NOMO-1 (cell line): ENCODE results near the gene FN1.

Experiments used
- DNase-seq, 2 experiments: peaks; one replicate each; lab custom pipeline; 2025; ENCODE audit not compliant: unreplicated experiment in 2 of 2; lab: John Stamatoyannopoulos, UW

Gene FN1

DNA sequence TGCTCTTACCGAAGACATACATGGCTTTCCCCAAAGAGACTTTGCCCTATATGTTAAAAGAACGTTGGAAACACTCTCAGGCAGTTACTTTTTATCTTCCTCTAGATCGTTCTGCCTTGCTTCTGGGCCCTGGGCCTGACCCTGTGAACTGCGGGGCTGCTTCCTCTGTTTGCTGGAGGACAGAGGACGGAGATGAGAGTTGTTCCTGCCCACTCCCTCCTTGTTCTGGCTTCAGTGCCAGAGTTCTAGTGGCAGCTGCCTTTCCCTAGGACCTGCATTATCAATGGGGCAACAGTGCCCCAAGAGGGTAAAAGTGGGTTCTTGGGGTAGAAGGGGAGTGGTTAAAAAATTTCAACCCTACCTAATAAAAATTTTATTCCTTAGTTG is 6.5 kb upstream of the FN1 start:
- no peak for DNase-seq

DNA sequence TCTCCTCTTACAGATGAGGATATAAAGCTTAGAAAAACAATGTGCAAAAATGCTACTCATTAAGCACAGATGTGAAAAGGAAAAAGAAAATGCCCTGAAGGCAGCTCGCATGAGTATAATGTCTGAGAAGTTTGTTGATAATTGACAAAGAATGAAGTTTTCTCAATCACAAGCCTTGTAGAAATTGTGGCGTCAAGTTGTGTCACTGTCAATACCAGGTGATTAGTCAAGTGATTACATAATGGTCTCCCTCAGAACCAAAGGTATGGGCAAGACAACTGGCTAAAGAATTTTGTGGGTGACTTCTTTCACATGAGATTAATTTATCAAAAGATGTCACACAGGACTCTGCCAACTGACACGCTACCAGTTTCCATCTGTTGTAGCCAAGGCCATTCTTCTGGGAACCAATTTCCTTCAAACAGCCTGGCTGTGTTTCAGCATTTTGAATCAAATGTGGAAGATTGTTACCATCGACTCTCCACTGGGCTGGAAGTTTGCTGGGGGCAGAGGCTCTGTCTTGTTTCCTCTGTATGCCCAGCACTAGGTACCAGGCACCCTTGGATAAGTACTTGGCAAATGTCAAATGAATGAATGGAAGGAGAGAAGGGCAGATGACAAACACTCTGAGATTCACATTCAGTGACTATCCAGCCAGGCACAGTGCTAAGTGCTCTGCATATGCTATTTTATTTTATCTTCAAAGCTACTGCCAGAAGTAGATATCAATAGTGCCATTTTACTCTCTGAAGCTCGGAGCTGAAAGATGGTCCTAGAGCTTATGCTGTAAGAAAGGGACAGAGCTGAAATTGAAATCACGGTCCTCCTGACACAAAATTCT is 5.9 kb upstream of the FN1 start:
- no peak for DNase-seq

DNA sequence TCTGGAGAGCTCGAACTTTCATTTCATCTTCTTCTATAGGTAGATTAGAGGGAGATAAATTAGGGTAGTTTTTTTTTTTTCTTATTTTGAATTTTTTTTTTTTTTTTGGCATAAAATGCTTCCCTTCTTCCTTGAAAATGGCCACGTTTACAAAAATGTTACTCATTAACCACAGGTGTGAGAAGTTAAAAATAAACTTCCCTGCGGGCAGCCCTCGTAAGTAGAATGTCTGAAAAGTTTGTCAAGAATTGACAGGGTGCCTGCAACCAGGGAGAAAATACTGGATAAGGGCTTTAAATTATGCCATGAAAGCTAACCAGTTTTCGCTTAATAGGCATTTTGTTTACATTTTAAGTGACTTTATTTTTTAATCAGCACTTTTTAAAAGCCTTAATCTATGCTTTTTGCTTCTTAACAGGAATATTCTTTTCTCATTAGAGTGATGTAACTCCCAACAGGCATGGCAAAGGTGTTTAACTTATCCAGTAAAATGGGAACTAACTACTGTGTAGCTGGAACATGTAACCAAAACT is 4.2 kb upstream of the FN1 start:
- DNase-seq: no peak

DNA sequence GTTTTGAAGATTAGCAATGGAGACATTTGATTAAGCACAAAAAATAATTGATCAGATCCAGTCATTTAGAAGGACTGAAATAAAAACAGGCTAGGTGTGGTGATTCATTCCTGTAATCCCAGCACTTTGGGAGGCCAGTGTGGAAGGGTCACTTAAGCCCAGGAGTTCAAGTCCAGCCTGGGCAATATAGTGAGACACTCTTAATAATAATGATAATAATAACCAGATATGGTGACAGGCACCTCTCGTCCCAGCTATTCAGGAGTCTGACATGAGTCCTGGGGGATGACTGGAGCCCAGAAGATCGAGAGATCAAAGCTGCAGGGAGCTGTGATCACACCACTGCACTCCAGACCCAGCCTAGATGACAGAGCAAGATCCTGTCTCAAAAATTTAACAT is 3.5 kb upstream of the FN1 start:
- no peak for DNase-seq

DNA sequence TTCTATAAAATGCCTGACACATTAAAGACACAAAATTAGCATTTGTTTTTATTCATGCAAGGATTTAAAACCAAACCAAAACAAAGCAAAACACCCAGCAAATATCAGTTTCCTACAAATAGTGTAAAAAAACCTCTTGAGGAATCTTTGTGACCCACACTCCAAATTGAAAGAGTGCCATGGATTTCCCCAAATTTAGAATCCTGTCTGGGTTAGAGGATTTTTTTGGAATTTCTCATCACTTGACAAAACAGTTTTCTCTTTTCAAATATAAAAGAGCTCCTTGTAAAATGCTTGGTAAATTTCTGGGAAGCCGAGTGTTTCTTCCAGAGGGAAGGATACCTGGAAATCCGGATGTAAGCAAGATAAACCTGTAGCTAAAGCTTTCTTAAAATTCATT is 1.7 kb upstream of the FN1 start:
- no peak for DNase-seq

DNA sequence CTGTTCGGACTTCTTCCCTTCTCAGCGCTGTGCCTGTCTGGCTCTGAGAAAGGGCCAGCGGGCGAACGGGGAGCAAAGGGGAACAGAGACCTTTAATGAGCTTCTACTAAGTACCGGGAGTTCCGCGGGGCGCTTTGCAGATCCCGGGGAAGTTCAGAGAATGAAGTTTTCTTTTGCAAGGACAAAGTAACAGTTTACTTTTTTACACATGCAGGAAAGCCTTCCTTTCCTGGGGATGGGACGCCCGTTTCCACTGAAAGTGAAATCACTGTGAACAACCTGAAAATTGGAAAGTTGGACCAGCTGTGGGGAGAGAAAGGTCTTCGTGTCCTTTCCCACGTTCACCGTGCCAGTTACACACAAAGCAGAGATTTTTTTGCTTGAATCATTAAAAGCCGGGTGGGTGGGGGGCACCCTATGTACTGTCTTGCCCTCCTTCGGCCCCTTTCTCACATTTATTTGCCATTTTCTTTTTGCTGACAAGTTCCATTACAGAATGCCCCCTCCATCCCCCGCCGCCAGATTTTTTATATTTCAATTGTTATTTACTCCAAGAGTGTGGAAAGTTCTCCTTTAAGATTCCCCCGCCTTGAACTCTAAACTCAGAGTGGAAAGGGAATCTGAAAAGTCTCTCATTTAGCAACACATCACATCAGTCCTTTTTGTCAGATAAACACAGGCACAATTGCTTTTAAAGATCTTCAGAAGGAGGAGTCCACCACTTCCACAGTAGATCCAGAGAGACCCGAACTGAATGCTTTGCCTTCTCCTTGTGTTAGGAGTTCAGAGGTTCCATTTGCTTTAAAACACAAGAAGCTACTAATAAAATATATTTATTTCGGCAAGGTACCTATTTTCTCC is 1.1 kb upstream of the FN1 start:
- DNase-seq: peak in 1 of 2 experiments; percentile 5

DNA sequence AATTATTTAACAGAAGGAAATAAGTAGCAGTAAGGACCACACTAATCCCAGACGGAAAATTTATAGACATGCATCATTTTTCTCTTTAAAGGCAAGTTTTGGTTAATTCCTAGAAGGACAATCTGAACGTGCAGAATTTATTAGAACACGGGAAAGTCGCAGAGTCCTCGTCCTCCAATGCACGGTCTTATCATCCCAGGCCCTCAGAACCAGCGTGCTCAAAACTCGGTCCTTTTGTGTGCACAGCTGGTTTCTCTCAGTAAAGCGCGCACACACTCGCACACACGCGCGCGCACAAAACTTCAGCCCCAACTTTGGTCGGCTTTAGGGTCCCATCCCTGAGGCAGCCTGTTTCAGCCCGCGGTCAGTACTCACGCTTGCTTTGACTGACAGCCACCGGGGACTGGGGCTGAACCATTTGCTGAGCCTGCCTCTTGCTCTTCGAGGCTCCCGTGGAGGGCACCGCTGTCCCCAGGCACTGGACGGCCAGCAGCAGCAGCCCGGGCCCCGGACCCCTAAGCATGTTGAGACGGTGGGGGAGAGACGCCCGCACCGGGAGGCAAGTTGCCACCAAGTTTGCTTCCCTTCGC is 493 bp downstream of the FN1 start:
- no peak for DNase-seq

DNA sequence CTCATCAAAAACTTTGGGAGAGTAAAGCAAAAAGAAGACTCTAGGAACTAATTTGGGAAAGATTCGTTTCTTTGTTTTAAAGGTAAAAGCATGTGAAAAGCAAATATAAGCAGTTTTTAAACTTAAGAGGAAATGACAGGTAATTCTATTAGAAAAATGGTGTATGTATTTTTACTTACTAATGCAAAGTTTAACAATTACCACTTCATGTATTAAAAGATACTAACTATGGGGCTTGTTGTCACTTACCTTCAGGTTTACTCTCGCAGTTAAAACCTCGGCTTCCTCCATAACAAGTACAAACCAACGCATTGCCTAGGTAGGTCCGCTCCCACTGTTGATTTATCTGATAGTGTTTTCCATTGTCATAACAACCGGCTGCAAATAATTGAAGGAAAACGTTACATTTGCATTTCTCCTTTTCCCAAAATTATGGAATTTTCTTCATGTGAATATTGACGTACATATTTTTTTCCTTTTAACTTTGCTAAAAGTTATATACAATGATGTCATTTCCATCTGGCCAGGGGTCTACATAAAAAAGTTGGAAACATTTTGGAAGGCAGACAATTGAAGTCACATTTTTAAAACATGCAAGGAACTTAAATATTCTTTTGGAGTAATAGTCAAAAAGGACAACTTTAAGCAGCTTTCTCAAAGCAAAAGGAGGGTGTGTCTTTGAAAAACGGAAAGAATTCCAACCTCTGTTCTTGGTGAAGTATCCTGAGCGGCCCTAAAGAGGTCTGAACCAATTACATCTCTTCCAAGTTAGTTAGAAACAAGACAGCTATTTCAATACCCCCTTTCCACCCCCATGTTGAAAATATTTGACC is 1.2 kb downstream of the FN1 start:
- no peak for DNase-seq

DNA sequence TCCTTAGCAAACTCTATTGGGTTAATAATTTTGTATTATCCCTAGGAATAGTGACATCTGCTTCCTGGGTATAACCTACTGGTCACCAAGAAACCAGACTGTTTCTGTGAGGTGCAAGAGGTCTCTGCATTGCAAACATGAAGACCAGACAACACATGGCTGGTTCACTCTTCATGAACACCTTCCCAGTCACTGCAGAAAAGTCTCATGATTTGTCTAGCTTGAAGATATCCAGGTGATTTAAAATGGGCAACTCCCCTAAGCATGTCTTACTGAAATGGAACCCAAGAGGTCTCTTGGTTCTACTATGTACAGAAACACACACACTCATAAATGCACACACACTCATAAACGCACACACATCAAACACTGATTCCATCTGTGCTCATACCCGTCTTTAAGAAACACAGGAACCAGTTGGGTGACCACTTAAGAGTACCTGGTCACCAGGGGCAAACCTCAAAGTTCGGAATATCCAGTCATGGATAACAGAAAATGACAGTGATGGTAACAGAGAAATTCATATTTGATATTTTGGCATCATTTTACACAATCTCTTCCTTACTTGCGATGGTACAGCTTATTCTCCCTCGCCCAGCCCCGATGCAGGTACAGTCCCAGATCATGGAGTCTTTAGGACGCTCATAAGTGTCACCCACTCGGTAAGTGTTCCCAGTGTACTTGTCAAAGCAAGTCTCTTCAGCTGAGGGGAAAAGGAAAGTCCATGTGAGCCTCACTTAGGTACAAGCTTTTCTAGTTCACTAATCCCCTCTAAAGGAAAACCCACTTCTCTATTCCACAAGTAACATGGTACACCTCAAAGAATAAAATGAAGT is 2.9 kb downstream of the FN1 start:
- DNase-seq: no peak

DNA sequence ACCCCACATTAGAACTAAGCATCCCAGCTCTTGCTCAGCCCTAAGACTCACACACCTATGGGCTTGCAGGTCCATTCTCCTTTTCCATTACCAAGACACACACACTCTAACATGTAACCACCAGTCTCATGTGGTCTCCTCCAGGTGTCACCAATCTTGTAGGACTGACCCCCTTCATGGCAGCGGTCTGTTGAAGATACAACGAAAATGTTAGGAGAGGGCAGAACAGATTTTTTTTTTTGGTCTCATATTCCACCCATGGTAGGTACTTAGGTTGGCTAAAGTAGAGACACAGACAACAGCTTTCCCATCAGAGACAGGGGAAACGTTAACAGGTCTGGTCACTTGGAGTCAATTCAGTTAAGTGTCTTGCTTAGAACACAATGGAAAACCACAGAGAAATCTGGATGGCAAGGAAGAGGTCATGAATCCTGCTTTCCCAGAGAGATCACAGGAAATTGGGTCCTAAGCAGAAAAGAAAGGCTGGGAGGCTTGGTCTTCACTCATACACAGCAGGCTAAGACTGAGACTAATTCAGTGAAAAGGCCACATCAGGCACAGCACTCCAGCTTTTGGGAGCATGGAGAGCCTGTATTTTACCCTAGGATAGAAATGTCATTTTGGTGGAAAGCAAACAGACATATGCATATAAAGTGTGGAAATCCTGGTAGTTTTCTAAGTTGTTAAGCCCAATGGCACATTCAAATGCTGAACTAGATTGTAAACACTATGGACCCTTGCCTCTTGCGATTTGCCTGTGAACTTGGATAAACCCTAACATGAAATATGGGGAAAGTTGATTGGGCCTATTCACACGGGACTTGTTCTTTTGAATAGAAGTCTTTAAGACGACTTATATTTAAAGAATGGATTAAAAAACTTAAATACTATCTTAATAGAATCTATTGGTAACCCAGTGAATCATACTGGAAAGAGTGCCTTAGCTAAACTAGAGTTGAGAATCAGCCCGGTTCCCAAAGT is 3.8 kb downstream of the FN1 start:
- no peak for DNase-seq

DNA sequence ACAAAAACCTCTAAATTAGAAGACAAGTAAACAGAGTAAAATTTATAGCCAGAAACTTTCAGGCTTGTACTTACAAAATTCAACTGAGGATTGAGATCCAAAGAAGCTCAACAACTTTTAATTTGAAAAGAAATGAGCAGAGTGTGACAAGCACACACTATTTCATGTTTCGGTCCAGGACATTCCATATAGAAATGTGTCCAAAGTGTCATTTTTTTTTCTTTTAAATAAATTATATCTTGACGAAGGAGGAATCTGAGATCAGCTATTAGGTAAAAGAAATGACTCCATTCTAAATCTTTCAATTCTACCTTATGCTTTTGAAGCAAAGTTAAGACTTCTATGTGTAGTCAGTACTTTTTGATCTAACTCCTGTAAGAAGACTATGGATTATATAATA is 4.6 kb downstream of the FN1 start:
- DNase-seq: no peak

DNA sequence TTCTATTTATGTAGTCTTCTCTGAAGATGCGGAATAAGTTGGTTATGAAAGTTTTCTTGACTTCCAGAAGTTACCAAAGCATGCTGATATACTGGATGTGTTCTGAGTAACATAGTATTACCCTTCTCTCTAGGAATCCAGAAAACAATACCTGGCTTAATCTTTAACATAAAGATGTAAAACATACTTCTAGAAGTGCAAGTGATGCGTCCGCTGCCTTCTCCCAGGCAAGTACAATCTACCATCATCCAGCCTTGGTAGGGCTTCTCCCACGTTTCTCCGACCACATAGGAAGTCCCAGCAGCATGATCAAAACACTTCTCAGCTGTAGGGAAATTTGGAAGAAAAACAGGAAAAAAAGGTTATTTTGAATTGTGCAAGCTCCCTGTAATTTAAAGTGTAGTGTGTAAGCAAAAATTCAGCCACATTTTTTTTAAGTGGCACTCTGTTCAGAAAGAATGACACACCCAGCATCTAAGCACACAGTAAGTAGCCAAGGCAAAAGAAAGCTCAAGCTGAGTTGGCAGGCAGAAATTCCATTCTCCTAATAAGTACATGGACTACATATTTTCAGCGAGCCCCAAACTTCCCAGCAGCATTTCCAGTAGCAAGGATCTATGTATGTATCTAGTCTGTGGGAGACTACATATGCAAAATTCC is 5.2 kb downstream of the FN1 start:
- DNase-seq: no peak

DNA sequence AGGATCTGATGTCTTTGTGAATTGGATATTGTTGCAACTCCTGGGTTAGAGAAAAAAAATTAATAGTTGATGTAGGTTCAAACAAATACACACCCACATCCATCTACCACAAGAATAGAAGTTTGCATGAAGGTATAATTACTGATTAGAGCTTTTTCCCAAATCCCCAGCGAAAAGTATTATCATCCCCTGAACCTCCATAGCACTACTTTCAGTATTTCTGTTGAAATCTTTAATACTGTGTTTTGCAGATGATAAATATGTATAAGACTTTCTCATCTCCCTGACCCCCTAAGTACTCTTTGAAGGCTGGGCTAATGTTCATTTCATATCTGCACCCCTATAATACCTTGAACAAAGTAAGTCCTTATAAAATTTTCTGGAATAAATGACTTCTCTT is 6.4 kb downstream of the FN1 start:
- no peak for DNase-seq

DNA sequence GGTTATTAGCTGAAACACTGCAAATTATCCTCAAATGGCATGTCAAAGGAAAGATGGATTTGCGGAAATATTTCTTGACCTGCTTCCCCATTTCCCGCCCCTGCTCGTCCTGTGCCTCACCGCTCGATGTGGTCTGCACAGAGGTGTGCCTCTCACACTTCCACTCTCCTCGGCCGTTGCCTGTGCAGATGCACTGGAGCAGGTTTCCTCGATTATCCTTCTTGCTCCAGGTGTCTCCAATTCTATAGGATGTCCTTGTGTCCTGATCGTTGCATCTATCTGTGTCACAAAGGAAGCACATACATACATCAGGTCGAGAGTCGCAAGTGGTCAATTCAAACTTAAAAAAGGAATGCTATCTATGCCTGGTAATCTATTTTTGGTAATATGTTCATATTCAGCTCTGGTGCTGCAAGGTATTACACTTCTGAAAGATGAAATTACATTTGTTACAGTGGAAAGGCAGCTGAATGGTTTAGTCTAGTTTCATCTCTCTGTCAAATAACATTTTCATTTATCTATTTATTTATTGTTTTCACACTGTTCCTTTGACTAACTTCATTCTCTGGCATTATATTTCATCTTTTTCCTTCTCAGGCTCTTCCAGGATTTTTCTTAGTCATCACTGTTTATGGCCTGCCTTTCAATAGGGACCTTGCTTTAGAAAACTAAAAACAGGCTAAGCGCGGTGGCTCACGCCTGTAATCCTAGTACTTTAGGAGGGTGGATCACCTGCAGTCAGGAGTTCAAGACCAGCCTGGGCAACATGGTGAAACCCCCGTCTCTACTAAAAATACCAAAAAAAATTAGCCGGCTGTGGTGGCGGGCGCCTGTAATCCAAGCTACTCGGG is 7.6 kb downstream of the FN1 start:
- DNase-seq: no peak

DNA sequence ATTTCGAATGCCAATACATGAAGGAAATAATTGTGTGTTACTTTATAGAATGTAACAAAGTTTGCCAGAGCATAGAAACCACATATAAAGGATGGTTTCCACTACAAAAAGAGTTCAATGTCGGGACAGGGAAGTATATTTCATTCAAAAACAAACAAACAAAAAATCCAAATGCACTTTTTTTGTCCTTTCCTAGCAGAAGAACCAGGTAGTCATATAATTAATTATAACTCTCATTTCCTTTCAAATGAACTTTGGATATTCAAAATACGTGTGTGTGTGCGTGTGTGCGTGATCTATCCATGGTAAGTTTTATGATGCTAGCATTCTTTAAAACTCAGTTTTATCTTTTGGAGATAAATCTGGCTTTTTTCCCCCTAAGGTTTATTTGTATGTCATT is 8.3 kb downstream of the FN1 start:
- DNase-seq: no peak

DNA sequence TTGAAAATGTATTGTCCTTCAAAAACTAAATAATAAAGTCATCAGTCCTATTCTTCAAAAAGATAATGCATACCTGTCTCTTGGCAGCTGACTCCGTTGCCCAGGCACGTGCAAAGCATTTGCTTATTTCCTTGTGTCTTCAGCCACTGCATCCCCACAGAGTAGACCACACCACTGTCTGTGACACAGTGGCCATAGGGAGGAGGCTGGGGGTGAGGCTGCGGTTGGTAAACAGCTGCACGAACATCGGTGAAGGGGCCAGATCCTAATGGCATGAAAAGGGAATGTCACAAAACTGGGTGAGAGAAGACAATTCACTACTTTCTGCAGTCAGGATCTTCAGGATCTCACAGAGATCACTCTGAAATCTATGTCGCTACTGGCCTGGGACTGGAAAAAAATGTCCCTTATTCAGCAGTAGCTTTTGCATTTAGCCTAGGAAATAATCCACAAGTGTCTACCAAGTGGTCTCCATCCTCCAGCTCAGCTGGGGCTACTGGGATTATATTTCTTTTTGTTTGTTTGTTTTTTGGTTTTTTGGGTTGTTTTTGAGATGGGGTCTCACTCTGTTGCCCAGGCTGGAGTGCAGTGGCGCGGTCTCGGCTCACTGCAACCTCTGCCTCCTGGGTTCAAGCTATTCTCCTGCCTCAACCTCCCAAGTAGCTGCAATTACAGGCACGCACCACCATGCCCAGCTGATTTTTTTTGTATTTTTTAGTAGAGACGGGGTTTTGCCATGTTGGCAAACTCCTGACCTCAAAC is 10.7 kb downstream of the FN1 start:
- DNase-seq: no peak
